Ishikawa (cell line): ENCODE measurements around the gene BEST4.

Experiments used
- REST ChIP-seq: IDR thresholded peaks from 2 replicates; pipeline ENCODE4 v1.6.1; 2012; ENCODE audit warnings: low read depth, mild to moderate bottlenecking
- USF1 ChIP-seq: IDR thresholded peaks from 2 replicates; pipeline ENCODE4 v1.6.1; 2012
- YY1 ChIP-seq: IDR thresholded peaks from 2 replicates; pipeline ENCODE4 v1.6.1; 2012; ENCODE audit warnings: low read depth

- TF ChIP-seq REST (no peak), USF1 (no peak), YY1 (no peak)
These were observed 464 bp downstream of the BEST4 start for GRCh38 chr1:44787506-44787905.
